Progenitor cell of endocrine pancreas (in vitro differentiated cells): ENCODE measurements around the gene LIME1. TPM values are rescaled to one million over a fixed set of nuclear protein-coding genes. Genes with fewer than 3 reads are reported as not detected.

ENCODE experiments used
- DNase-seq: peaks from one replicate; pipeline ENCODE4 v3.0.0; 2021; ENCODE audit warnings: low spot score; ENCODE audit not compliant: unreplicated experiment
- H3K27ac Mint-ChIP-seq: 2 replicates; pipeline ENCODE4 v1.8.0; 2021; ENCODE audit warnings: mild to moderate bottlenecking, moderate library complexity, mixed read lengths
- H3K27me3 Mint-ChIP-seq: 2 replicates; pipeline ENCODE4 v1.8.0; 2021; ENCODE audit warnings: mixed read lengths
- H3K36me3 Mint-ChIP-seq: 2 replicates; pipeline ENCODE4 v1.8.0; 2022; ENCODE audit warnings: mixed read lengths; ENCODE audit not compliant: insufficient read depth
- H3K4me1 Mint-ChIP-seq: 2 replicates; pipeline ENCODE4 v1.8.0; 2021; ENCODE audit warnings: low read depth, mixed read lengths
- H3K4me3 Mint-ChIP-seq: 2 replicates; pipeline ENCODE4 v1.8.0; 2021; ENCODE audit warnings: low read depth, mild to moderate bottlenecking, moderate library complexity, mixed read lengths
- H3K9me3 Mint-ChIP-seq: 2 replicates; pipeline ENCODE4 v1.8.0; 2021; ENCODE audit warnings: low read depth, mixed read lengths
- CTCF ChIP-seq: fragments of 200-600 bp; sonication (generic); IDR thresholded peaks from one replicate; pipeline ENCODE4 v1.5.0; 2021; ENCODE audit warnings: antibody characterized with exemption, mild to moderate bottlenecking; ENCODE audit not compliant: unreplicated experiment
- total RNA-seq: library from RNA; stranded (reverse); gene quantifications from 2 replicates; pipeline ENCODE4 v1.2.1, GENCODE V29; 2021

Gene LIME1
- total RNA-seq, 1 donor from 2014 or later, result 17.2 TPM

GRCh38 chr20:63699466-63700198 is 36.8 kb upstream of the LIME1 start:
- H3K4me3 Mint-ChIP-seq, result no peak overlapping the region
- TF ChIP-seq CTCF, result no peak
- no peaks in the 10 kb centered on the region for H3K36me3 Mint-ChIP-seq
- H3K27ac Mint-ChIP-seq, result no peak overlapping the region
- no peak for DNase-seq
- no peaks in the 10 kb centered on the region for H3K27me3 Mint-ChIP-seq
- no peaks in the 10 kb centered on the region for H3K9me3 Mint-ChIP-seq
- no peaks in the 10 kb centered on the region for H3K4me1 Mint-ChIP-seq

GRCh38 chr20:63700199-63701050 is 36.0 kb upstream of the LIME1 start:
- H3K27ac Mint-ChIP-seq, result no peak overlapping the region
- H3K9me3 Mint-ChIP-seq, result no peaks in the 10 kb centered on the region
- no peaks in the 10 kb centered on the region for H3K4me1 Mint-ChIP-seq
- H3K27me3 Mint-ChIP-seq, result no peaks in the 10 kb centered on the region
- H3K36me3 Mint-ChIP-seq, result peaks cover 3% of the 10 kb centered on the region
- no peak for DNase-seq
- no peak overlapping the region for H3K4me3 Mint-ChIP-seq
- TF ChIP-seq CTCF, result no peak

GRCh38 chr20:63701051-63701328 is 35.5 kb upstream of the LIME1 start:
- no peak overlapping the region for H3K27ac Mint-ChIP-seq
- H3K36me3 Mint-ChIP-seq, result peaks cover 4% of the 10 kb centered on the region
- DNase-seq, result no peak
- H3K4me1 Mint-ChIP-seq, result no peaks in the 10 kb centered on the region
- no peak for TF ChIP-seq CTCF
- no peaks in the 10 kb centered on the region for H3K9me3 Mint-ChIP-seq
- no peaks in the 10 kb centered on the region for H3K27me3 Mint-ChIP-seq
- no peak overlapping the region for H3K4me3 Mint-ChIP-seq

GRCh38 chr20:63701329-63702035 is 35.0 kb upstream of the LIME1 start:
- Mint-ChIP-seq H3K4me3 (no peak overlapping the region), H3K27me3 (no peaks in the 10 kb centered on the region), H3K36me3 (peaks cover 4% of the 10 kb centered on the region), H3K4me1 (peaks cover under 1% of the 10 kb centered on the region), H3K9me3 (no peaks in the 10 kb centered on the region), H3K27ac (no peak overlapping the region)
- DNase-seq, result no peak
- TF ChIP-seq CTCF, result no peak

GRCh38 chr20:63702036-63702665 is 34.3 kb upstream of the LIME1 start:
- no peak overlapping the region for H3K4me3 Mint-ChIP-seq
- no peak for DNase-seq
- no peak overlapping the region for H3K27ac Mint-ChIP-seq
- no peaks in the 10 kb centered on the region for H3K9me3 Mint-ChIP-seq
- H3K36me3 Mint-ChIP-seq, result peaks cover 4% of the 10 kb centered on the region
- TF ChIP-seq CTCF, result no peak
- H3K4me1 Mint-ChIP-seq, result peaks cover 5% of the 10 kb centered on the region
- no peaks in the 10 kb centered on the region for H3K27me3 Mint-ChIP-seq
